ENCODE data around the gene EYS.

The EYS gene

GRCh38 chr6:64803470-64804166 is 903.4 kb downstream of the EYS start:
- H3K27ac ChIP-seq: no peak overlapping the region
- TF ChIP-seq CTCF (IDR thresholded peaks at IDR 0.05): no peak
- DNase-seq (ENCODE audit: low spot score): no peak
- H3K4me3 ChIP-seq: no peak overlapping the region

- no peak for DNase-seq (ENCODE audit: low spot score)
- TF ChIP-seq CTCF (IDR thresholded peaks at IDR 0.05): no peak
- no peak overlapping the region for H3K4me3 ChIP-seq
- no peak overlapping the region for H3K27ac ChIP-seq
Observed at GRCh38 chr6:64792534-64792933, 914.5 kb downstream of the EYS start.

- H3K4me3 ChIP-seq: no peak overlapping the region
- H3K27ac ChIP-seq: no peak overlapping the region
- TF ChIP-seq CTCF (IDR thresholded peaks at IDR 0.05): no peak
- no peak for DNase-seq (ENCODE audit: low spot score)
Observed at GRCh38 chr6:64789476-64789875, 917.5 kb downstream of the EYS start.

DNA sequence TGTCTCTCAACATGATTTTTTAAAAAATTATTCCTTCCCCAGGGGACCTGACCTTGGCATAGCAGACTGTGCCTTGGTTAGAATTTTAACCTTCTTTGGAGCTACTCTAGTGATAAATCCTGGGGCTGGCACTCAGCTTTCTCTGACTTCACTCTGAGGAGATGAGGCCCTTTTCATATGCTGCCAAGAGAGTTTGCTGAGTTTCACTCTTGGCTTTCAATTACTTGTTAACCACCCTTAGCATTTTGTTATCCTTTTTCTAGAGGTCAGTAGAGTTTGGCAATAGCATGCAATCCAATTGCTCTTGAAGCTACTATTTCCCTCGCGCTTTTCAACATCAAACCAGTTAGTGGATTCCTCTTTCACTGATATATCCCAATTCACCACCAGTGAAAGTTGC is 920.3 kb downstream of the EYS start:
- H3K27ac ChIP-seq: no peak overlapping the region
- no peak for DNase-seq (ENCODE audit: low spot score)
- TF ChIP-seq CTCF (IDR thresholded peaks at IDR 0.05): no peak
- H3K4me3 ChIP-seq: no peak overlapping the region

- Histone ChIP-seq H3K27ac (no peak overlapping the region), H3K4me3 (no peak overlapping the region)
- no peak for DNase-seq (ENCODE audit: low spot score)
- no peak for TF ChIP-seq CTCF (IDR thresholded peaks at IDR 0.05)
Observed at GRCh38 chr6:64782877-64783276, 924.1 kb downstream of the EYS start.

DNA sequence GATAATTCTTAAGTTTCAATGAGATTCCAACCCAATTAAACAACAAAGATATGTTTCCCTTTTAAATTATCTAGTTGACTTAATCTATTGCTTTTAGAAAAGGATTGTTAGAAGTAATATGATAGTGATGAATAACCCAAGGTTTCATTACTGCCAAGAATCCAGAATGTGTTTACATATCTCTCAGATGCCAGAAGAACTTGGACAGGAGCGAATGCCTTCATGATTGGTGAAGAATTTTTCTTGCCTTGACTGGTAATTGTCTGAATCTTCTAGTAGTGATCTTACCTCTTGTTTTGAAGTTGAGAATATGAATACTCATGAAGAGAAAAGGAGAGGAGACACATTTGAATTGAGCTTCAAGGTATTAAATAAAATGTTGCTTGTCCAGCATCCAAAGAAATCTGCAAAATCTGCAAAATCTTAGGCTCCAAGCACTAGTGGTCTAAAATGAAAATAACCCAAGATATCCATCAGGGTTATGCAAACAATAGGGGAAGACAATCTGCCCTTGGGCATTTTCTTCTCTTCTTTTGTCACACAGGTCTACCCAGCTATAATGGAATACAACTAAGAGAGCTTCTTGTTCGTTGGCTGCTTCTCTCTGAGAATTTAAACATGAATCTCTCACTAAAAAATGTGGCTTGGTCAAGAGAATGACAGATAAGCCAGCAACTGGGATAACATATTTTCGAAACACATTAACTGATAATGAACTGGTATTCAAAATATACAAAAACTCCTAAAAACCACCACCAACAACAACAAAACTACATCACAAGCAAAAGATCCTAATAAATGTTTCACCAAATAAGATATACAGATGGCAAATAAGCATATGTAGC is 928.9 kb downstream of the EYS start:
- Histone ChIP-seq H3K27ac (no peak overlapping the region), H3K4me3 (no peak overlapping the region)
- no peak for DNase-seq (ENCODE audit: low spot score)
- no peak for TF ChIP-seq CTCF (IDR thresholded peaks at IDR 0.05)

DNA sequence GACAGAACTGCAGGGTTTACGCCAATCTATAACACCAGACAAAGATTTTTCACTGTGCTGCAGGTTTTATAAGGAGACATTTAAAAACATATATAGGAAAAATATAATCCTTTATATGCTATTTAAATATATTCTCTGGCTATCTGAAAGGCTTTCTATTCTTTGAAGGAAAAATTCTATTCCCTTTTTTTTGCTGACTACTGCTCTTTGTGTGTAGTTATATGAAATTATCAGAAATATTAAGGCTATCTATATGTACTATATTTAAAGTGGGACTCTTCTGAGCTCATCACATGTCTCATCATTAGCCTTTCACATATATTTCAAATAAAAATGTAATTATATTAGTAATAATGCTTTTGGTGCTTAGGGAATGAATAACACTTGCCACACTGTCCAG is 930.7 kb downstream of the EYS start:
- Histone ChIP-seq H3K27ac (no peak overlapping the region), H3K4me3 (no peak overlapping the region)
- TF ChIP-seq CTCF (IDR thresholded peaks at IDR 0.05): no peak
- no peak for DNase-seq (ENCODE audit: low spot score)
